ENCODE measurements around the gene CA6. TPM values are rescaled to one million over a fixed set of nuclear protein-coding genes. Genes with fewer than 3 reads are reported as not detected.

Gene CA6
- total and polyA plus RNA-seq, 12 donors: 0.20 TPM; not detected in 11

DNA sequence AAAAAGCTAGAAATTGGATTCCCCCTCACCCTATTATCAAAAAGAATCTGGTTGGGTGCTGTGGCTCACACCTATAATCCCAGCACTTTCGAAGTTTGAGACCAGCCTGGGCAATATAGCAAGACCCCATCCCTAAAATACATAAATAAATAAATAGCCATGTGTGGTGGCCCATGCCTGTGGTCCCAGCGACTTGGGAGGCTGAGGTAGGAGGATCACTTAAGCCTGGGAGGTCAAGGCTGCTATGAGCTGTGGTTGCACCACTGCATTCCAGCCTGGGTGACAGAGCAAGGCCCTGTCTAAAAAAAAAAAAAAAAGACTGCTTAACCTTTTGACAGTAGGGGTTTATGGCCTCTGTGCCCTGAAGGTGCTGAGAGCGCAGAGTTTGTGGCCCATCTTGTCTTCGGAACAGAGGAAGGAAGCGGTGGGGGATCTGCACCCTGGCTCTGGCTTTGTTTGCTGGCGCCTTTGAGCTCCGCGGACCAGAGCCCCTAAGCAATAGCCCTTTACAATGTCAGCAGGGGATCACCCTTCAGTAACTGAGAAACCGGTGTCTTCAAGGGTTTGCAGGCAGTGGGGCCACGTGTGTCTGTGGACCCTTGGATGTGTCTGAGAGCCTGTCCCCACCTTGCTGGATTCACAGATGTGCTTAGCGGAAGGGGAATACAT lies 58.5 kb downstream of the CA6 start:
- intact Hi-C loops (cut with DNase I): loop anchor here in 4 of 10 donors (5.0 to 10.0 kb wide), 3 partner anchors 77 to 191 kb away; no protein-coding TSS in a partner anchor
- DNase-seq: no peak
- TF ChIP-seq, protein P1, sequence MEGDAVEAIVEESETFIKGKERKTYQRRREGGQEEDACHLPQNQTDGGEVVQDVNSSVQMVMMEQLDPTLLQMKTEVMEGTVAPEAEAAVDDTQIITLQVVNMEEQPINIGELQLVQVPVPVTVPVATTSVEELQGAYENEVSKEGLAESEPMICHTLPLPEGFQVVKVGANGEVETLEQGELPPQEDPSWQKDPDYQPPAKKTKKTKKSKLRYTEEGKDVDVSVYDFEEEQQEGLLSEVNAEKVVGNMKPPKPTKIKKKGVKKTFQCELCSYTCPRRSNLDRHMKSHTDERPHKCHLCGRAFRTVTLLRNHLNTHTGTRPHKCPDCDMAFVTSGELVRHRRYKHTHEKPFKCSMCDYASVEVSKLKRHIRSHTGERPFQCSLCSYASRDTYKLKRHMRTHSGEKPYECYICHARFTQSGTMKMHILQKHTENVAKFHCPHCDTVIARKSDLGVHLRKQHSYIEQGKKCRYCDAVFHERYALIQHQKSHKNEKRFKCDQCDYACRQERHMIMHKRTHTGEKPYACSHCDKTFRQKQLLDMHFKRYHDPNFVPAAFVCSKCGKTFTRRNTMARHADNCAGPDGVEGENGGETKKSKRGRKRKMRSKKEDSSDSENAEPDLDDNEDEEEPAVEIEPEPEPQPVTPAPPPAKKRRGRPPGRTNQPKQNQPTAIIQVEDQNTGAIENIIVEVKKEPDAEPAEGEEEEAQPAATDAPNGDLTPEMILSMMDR (IDR thresholded peaks at IDR 0.05): no peak
- H3K36me3 ChIP-seq: no peaks in the 10 kb centered on the region
- H3K4me3 ChIP-seq: no peak overlapping the region
- H3K27ac ChIP-seq: no peak overlapping the region
- H3K27me3 ChIP-seq: no peaks in the 10 kb centered on the region
- H3K9me3 ChIP-seq: no peaks in the 10 kb centered on the region
- ATAC-seq: no peak
- H3K4me1 ChIP-seq: peaks cover 0 to 7% (median 0%) of the 10 kb centered on the region in 9 donors
- WGBS, 2 donors: 86 to 87% methylated on average over 11 of the region's 11 CpGs

DNA sequence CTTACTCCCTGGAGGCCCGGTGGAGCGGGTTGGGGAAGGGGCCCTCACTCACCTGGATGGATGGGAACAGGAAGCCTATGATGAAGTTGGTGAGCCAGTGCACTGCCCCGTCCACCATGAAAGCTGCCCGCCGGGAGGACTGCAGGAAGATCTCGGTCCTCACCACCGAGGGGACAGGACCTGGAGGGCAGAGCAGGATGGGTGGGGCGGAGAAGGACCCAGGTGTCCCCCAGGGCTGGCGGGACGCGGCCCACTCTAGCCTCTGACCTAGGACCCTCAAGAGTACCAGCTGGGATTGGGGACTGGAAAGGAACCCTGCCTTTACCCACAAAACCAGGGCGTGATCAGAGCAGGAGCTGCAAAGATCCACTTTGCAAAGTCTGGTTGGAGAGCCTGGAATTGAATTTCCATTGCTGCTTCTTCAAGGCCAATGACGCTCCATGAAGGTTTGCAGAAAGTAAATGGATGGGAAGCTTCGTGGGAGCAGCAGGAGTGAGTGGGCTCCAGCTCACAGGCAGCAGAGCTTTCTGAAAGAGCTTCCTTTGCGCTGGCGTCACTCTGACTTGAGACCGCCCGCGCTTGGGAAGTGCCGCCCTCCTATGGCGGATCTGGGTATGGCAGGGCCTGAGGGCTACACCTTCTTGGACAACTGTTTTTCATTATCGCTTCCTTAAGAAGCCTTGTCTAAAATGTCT lies 59.2 kb downstream of the CA6 start:
- 52% methylated on average over 22 of the region's 22 CpGs for WGBS, 2 donors
- H3K27ac ChIP-seq: no peak overlapping the region
- intact Hi-C loops (cut with DNase I): loop anchor here in 9 of 10 donors (1.0 to 10.0 kb wide), 6 partner anchors 78 to 190 kb away; no protein-coding TSS in a partner anchor

DNA sequence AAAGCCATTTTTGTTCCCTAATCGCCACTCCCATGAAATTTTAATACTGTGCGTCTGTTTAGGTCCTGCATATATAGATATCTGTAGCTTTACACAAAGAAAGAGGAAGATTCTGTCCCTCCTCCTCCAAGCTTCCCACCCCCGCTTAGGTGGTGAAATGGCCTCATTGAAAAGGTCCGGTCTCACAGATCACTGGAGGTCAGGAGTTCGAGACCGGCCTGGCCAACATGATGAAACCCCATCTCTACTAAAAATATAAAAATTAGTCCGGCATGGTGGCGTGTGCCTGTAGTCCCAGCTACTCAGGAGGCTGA lies 59.7 kb downstream of the CA6 start:
- Histone ChIP-seq H3K4me3 (no peak overlapping the region), H3K9me3 (no peaks in the 10 kb centered on the region), H3K27ac (no peak overlapping the region), H3K4me1 (peaks cover 0 to 13% (median 0%) of the 10 kb centered on the region in 9 donors), H3K36me3 (no peaks in the 10 kb centered on the region), H3K27me3 (no peaks in the 10 kb centered on the region)
- TF ChIP-seq, protein P1 (IDR thresholded peaks at IDR 0.05): peak in 2 of 9 donors; percentile 5 to 36
- DNase-seq (no peak), ATAC-seq (no peak)
- 59% methylated on average over 8 of the region's 8 CpGs for WGBS, 2 donors
- intact Hi-C loops (cut with DNase I): loop anchor here in 9 of 10 donors (1.0 to 10.0 kb wide), 5 partner anchors 87 to 189 kb away; no protein-coding TSS in a partner anchor

More for the DNA sequence above, 59.2 kb downstream of the CA6 start:
- Histone ChIP-seq H3K36me3 (no peaks in the 10 kb centered on the region), H3K4me1 (peaks cover 0 to 8% (median 0%) of the 10 kb centered on the region in 9 donors), H3K27me3 (no peaks in the 10 kb centered on the region), H3K4me3 (no peak overlapping the region), H3K9me3 (no peaks in the 10 kb centered on the region)
- TF ChIP-seq, protein P1 (IDR thresholded peaks at IDR 0.05): peak; percentile 75 to 98 (median 96)
- ATAC-seq: peak; percentile 7 to 88 (median 81)
- peak; percentile 71 to 82 for DNase-seq

DNA sequence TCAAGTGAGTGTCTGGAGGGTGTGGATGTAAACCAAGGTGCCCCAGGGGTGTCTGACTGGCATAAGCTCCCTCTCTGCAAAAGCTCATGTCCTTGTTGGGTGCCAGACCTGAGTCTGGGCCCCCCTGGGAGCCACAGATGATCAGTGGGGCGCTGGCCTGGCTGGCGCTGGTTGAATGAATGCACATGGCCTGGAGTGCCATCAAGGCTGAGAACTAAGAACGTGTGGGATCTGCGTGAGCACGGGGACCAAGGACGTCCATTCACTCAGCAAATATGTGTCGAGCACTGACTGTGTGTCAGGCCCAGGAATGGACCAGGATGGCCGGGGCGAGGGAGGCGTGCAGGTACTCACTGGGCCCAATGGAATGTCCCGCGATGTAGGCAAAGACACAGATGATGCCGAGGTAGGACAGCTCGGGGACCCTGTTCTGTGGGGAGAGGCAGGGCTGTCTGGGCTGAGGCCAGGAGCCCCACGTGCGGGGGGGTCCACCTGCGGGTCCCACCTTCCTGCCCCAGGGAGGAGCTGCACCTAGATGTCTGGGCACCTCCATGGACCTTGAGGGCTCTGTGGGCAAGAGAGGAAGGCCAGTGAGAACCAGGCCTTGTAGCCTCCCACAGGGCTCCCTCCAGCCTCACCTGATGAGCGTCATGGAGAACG lies 61.4 kb downstream of the CA6 start:
- no peak overlapping the region for H3K4me3 ChIP-seq
- DNase-seq (no peak), ATAC-seq (peak in 1 of 8 donors; percentile 18)
- 93 to 96% methylated on average over 19 of the region's 19 CpGs for WGBS, 2 donors
- H3K4me1 ChIP-seq: peaks cover 0 to 31% (median 6%) of the 10 kb centered on the region in 9 donors
- no peaks in the 10 kb centered on the region for H3K36me3 ChIP-seq
- no peaks in the 10 kb centered on the region for H3K27me3 ChIP-seq
- H3K27ac ChIP-seq: no peak overlapping the region
- TF ChIP-seq, protein P1 (IDR thresholded peaks at IDR 0.05): no peak
- intact Hi-C loops (cut with DNase I): loop anchor here in 9 of 10 donors (5.0 to 10.0 kb wide), 4 partner anchors 88 to 188 kb away; no protein-coding TSS in a partner anchor
- H3K9me3 ChIP-seq: no peaks in the 10 kb centered on the region
